ENCODE measurements around the gene RAPGEF4.

Gene RAPGEF4

DNA sequence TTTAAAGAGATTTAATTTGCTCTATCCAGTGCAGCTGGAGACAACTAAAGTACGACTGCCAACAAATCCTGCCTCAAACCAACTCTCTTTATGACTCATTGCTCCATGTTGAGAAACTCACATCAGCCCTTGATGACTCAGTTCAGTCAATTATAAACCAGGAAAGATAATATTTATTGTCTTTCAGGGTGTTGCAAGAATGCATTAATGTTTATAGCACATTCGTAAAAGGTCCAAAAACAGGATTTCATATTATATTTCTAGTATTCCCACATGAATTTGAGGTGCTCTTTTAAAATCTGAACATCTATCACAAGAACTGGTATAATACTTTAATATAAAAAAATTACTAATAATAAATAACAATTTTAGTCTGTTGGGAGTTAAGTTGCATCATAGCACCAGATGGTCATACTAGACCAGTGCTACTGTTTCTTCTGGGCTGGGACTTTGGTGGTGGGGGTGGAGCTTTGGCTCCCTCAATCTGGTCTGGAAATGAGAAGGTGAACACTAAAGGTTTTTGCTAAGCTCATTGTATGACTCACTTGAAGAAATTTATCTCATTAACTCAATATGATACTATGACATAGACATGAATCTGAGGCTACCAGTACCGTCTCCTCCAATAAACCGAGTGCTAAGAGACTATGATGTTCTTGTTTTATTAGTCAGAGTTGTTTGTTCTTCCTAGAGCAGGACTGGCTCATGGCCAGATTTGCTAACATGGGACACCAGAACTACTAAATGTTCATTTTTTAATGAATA, 313.4 kb downstream of the RAPGEF4 start:
- DNase-seq (ENCODE audit: low read depth), result peak; percentile 97
- TF ChIP-seq, protein P1, sequence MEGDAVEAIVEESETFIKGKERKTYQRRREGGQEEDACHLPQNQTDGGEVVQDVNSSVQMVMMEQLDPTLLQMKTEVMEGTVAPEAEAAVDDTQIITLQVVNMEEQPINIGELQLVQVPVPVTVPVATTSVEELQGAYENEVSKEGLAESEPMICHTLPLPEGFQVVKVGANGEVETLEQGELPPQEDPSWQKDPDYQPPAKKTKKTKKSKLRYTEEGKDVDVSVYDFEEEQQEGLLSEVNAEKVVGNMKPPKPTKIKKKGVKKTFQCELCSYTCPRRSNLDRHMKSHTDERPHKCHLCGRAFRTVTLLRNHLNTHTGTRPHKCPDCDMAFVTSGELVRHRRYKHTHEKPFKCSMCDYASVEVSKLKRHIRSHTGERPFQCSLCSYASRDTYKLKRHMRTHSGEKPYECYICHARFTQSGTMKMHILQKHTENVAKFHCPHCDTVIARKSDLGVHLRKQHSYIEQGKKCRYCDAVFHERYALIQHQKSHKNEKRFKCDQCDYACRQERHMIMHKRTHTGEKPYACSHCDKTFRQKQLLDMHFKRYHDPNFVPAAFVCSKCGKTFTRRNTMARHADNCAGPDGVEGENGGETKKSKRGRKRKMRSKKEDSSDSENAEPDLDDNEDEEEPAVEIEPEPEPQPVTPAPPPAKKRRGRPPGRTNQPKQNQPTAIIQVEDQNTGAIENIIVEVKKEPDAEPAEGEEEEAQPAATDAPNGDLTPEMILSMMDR (IDR thresholded peaks at IDR 0.05; ENCODE audit: insufficient read depth, low read depth, low read length, missing control alignments), result no peak
- H3K4me3 ChIP-seq (ENCODE audit: low read length), result no peak overlapping the region

DNA sequence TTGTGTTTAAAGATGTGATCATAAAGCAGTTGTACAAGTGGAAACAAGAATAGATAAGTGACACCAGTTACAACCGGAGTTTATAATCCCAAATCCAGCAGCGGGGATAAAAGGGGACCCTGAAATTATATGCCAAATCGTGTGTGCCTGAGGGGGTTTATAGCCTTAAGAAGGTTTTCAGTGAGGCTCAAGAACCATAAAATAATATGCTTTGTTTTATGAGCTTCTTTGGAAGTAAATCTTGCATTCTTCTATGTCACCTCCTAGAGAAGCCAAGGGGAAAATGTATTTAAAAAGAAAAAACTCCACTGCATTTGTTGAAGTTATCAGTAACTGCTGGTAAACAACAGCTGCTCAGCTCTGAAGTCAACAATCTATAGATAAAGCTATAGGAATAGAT, 314.2 kb downstream of the RAPGEF4 start:
- H3K4me3 ChIP-seq (ENCODE audit: low read length), result no peak overlapping the region
- TF ChIP-seq, protein P1 (IDR thresholded peaks at IDR 0.05; ENCODE audit: insufficient read depth, low read depth, low read length, missing control alignments), result no peak
- DNase-seq (ENCODE audit: low read depth), result no peak

DNA sequence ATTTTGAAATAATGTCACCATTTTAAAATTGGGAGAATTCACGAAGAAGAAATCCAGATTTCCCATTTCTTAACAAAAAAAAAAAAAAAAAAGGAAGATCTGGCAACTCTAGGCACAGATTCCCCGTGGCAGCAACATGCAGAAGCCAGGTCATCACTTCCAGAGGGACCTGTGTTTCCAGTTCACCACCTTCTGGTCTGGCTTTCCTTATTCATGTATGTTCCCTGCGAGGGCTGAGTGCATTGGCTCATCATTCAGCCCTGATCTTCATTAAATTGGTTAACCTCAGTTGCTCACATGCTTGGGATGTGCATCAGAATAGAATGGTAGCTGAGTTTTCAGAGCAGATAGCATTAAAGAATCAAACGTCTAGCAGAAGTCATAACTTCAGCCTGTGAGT, 315.0 kb downstream of the RAPGEF4 start:
- TF ChIP-seq, protein P1 (IDR thresholded peaks at IDR 0.05; ENCODE audit: insufficient read depth, low read depth, low read length, missing control alignments), result no peak
- DNase-seq (ENCODE audit: low read depth), result peak; percentile 70
- no peak overlapping the region for H3K4me3 ChIP-seq (ENCODE audit: low read length)

DNA sequence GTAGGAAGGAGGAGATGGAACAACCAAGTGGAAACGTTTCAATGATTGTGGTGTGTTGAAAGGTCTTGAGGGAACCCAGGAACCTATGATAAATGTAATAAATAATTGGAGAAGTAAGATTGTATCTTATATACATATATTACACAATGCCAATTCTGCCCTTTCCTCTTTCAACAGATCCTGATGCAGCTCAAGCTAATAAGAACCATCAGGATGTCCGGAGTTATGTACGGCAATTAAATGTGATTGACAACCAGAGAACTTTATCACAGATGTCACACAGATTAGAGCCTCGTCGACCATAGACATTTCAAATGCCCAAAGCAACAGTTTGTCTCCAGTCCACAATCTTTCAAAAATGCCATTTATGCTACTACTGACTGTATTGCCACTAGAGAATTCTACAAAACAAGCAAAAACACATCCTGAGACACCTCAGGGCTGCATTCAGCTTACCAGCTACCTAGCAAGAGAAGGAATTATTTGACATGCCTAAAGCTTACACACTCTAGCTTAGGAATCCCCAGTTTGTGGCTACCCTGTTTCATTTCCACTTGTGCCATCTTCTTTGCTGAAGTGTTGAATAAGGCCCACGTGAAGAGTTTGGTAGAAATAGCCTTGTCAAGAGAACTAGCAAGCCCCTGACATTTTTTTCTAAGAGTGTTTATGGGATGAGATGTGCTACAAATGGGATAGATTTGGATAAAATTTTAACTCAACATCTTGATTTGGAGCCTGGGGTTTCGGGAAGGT, 316.0 kb downstream of the RAPGEF4 start:
- H3K4me3 ChIP-seq (ENCODE audit: low read length), result no peak overlapping the region
- TF ChIP-seq, protein P1 (IDR thresholded peaks at IDR 0.05; ENCODE audit: insufficient read depth, low read depth, low read length, missing control alignments), result no peak
- DNase-seq (ENCODE audit: low read depth), result no peak

DNA sequence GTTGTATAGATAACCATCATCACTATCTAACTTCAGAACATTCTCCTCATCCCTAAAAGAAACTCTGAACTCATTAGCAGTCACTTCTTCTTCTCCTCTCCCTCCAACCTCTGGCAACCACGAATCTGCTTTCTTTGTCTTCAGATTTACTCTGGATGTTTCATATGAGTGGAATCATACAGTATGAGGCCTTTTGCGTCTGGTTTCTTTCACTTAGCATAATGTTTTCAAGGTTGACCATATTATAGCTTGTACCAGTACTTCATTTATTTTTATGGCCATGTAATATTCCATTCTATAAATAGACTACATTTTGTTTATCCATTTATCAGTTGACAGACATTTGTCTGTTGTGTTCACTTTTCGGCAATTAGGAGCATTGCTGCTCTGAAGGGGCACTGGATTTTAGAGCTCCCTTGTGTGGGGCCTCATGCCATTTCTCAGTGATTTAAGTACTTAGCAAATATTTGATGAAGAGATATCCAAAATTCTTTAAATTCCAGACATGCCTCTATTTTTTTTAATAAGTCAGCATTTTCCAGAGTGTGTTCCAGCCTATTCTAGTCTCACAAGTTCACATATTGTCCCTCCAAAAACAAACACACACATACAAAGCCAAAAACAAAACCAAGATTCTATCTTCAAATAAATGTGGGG, 317.5 kb downstream of the RAPGEF4 start:
- TF ChIP-seq, protein P1 (IDR thresholded peaks at IDR 0.05; ENCODE audit: insufficient read depth, low read depth, low read length, missing control alignments), result no peak
- DNase-seq (ENCODE audit: low read depth), result no peak
- no peak overlapping the region for H3K4me3 ChIP-seq (ENCODE audit: low read length)

DNA sequence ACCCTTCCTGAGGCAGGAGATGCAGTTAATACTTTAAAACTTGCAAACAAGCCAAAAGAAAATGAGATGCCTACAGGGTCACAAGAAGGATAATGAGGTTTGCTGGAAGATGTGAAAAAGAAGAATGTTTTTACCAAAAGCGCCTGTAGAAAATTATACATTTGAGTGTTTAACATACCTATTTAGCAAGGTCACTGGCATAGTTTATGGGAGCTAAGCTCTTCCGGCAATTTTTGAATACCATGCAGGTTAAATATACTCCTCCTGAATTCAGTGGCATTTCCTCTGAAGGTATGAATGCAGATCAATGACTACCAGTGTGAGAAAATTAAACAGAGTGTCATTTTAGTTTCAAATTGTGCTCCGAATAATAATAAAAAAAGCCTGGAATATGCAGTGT, 318.8 kb downstream of the RAPGEF4 start:
- no peak for DNase-seq (ENCODE audit: low read depth)
- H3K4me3 ChIP-seq (ENCODE audit: low read length), result no peak overlapping the region
- TF ChIP-seq, protein P1 (IDR thresholded peaks at IDR 0.05; ENCODE audit: insufficient read depth, low read depth, low read length, missing control alignments), result no peak

All from epithelial cell of esophagus (primary cell).